Lung (tissue), 12 donors: ENCODE results near the gene GET3. TPM values are rescaled to one million over a fixed set of nuclear protein-coding genes. Genes with fewer than 3 reads are reported as not detected.

Experiments
- ATAC-seq: fragments of 200-7000 bp; cut with Tn5 transposase; one replicate; pipeline ENCODE4 v1.9.1; 2020; ENCODE audit warnings: moderate number of reproducible peaks; ENCODE audit not compliant: insufficient read depth, low FRiP score
- DNase-seq, 3 donors: peaks; one replicate each; pipeline ENCODE4 v3.0.0-alpha.2; 2013 to 2017
- H3K27ac ChIP-seq, 2 donors: one replicate each; pipeline ENCODE4 v1.5.1; 2013; ENCODE audit warnings: mild to moderate bottlenecking in 2 of 2, moderate library complexity in 2 of 2, control low read depth in 1 of 2, inconsistent platforms in 1 of 2, low read depth in 1 of 2, low read length in 1 of 2
- H3K27me3 ChIP-seq, 3 donors: one replicate each; pipeline ENCODE4 v1.5.1; 2013; ENCODE audit warnings: low read length in 2 of 3; ENCODE audit not compliant: control insufficient read depth in 3 of 3, insufficient read depth in 3 of 3
- H3K36me3 ChIP-seq, 4 donors: one replicate each; pipeline ENCODE4 v1.5.1; 2013; ENCODE audit warnings: low read length in 4 of 4, mild to moderate bottlenecking in 1 of 4, moderate library complexity in 1 of 4; ENCODE audit not compliant: control insufficient read depth in 4 of 4, insufficient read depth in 4 of 4
- H3K4me1 ChIP-seq, 5 donors: one replicate each; pipeline ENCODE4 v1.5.1; 2013; ENCODE audit warnings: low read length in 5 of 5, mild to moderate bottlenecking in 2 of 5, moderate library complexity in 1 of 5; ENCODE audit not compliant: control insufficient read depth in 5 of 5, insufficient read depth in 5 of 5
- H3K4me3 ChIP-seq: one replicate; pipeline ENCODE4 v1.5.1; 2013; ENCODE audit warnings: mild to moderate bottlenecking, control low read depth, moderate library complexity
- H3K9ac ChIP-seq, 2 donors: one replicate each; pipeline ENCODE4 v1.5.1; 2013; ENCODE audit warnings: low read length in 2 of 2, control low read depth in 1 of 2; ENCODE audit not compliant: insufficient read depth in 1 of 2
- H3K9me3 ChIP-seq, 4 donors: one replicate each; pipeline ENCODE4 v1.5.1; 2013; ENCODE audit warnings: low read length in 3 of 4, mild to moderate bottlenecking in 1 of 4, moderate library complexity in 1 of 4; ENCODE audit not compliant: control insufficient read depth in 4 of 4, insufficient read depth in 3 of 4
- WGBS, 2 donors: extraction: QIAGEN DNeasy Blood & Tissue Kit; methylation state at CpG; one replicate each; pipeline ENCODE4 v1.1.7; 2013; 5-methylcytosine and 5-hydroxymethylcytosine counted together
- polyA plus RNA-seq, 2 donors: library from polyadenylated mRNA; stranded (reverse); fragments of 200-250 nt; gene quantifications; one replicate each; pipeline ENCODE4 v1.2.1, GENCODE V29; 2013
- total RNA-seq, 2 donors: library from RNA; depleted of rRNA in 1 of 2; stranded (reverse); fragments of >200 nt in 1 of 2; gene quantifications; one replicate each; pipeline ENCODE4 v1.2.1, GENCODE V29; 2014 to 2021
- TF ChIP-seq, protein P1 (sequence below): IDR thresholded peaks from 2 replicates; pipeline ENCODE4 v1.5.1; 2012; ENCODE audit warnings: mild to moderate bottlenecking; ENCODE audit errors: control extremely low read depth, extremely low read depth
- donor health status: control.
- donor health status: control.
- donor health status: Bipolar disorder and iron deficiency.
- donor health status: healthy.
- donor health status: DM: yes; HTN: yes; CAD: no.

GET3 gene
- total and polyA plus RNA-seq, 4 donors = 33.4 to 112 (median 76.9) TPM

DNA sequence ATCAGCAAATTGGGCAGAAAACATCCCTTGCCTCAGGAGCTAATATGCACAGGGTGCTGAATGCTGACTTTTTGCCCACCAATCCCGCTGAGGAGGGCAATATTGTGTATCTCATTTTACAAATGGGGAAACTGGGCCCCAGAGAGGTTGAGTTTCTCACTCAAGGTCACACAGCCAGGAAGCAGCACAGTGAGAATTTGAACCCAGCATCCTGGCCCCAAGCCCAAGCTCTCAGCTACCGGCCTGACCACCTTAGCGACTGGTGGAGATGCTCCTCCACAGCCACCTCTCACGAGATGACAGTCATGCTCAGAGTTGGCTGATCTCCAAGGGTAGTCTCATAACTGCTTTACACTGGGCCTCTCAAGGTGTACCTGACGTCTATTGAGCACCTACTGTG is 44.3 kb upstream of the GET3 start:
- Histone ChIP-seq H3K4me1 (peaks cover 0 to 9% (median 3%) of the 10 kb centered on the region in 5 donors), H3K4me3 (no peak overlapping the region), H3K9ac (no peak overlapping the region), H3K9me3 (no peaks in the 10 kb centered on the region), H3K36me3 (peaks cover 0 to 8% (median 1%) of the 10 kb centered on the region in 4 donors), H3K27me3 (no peaks in the 10 kb centered on the region), H3K27ac (no peak overlapping the region)
- 88% methylated on average over 5 of the region's 5 CpGs for WGBS, 2 donors
- TF ChIP-seq, protein P1, sequence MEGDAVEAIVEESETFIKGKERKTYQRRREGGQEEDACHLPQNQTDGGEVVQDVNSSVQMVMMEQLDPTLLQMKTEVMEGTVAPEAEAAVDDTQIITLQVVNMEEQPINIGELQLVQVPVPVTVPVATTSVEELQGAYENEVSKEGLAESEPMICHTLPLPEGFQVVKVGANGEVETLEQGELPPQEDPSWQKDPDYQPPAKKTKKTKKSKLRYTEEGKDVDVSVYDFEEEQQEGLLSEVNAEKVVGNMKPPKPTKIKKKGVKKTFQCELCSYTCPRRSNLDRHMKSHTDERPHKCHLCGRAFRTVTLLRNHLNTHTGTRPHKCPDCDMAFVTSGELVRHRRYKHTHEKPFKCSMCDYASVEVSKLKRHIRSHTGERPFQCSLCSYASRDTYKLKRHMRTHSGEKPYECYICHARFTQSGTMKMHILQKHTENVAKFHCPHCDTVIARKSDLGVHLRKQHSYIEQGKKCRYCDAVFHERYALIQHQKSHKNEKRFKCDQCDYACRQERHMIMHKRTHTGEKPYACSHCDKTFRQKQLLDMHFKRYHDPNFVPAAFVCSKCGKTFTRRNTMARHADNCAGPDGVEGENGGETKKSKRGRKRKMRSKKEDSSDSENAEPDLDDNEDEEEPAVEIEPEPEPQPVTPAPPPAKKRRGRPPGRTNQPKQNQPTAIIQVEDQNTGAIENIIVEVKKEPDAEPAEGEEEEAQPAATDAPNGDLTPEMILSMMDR = no peak
- DNase-seq (no peak), ATAC-seq (no peak)

DNA sequence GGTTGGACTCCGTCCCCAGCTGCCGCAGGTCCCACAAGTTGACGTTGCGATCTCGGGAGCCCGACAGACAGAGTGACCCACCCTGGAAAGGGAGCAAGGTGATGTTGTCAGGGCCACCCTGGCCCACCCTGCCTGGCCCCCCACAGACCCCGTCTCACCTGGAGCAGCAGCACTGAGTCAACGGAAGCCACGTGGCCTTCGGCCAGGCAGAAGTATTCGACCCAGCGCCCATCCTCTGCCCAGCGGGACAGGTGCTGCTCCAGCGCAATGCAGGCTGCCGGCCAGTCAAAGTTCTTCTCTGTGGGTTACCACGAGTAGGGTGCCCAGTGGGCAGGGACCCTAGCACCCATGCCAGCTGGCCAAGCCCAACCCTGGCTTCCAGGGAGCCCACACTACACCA is 42.7 kb upstream of the GET3 start:
- WGBS, 2 donors = 90 to 94% methylated on average over 16 of the region's 16 CpGs
- Histone ChIP-seq H3K36me3 (peaks cover 0 to 8% (median 3%) of the 10 kb centered on the region in 4 donors), H3K27ac (no peak overlapping the region), H3K4me1 (peaks cover 0 to 9% (median 3%) of the 10 kb centered on the region in 5 donors), H3K9me3 (no peaks in the 10 kb centered on the region), H3K27me3 (no peaks in the 10 kb centered on the region), H3K9ac (no peak overlapping the region), H3K4me3 (no peak overlapping the region)
- TF ChIP-seq, protein P1 = no peak
- no peak for ATAC-seq
- no peak for DNase-seq

DNA sequence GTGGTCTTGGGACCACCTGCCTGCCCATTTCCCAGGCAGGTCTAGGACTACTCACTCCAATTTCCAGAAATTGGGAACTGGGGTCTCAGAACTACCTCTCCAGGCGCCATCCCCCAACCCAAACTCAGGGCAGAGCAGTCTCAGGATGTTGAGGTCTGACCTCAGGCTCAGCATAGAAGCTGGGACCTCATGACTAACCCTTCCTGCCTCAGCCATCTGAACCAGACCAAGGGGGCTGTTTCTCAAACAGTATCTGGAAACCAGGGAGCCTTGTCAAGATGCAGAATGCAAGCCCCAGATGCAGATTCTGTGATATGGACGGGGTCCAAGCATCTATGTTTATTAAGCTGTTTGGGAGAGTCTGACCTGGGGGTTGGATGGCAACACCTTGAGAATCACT is 42.2 kb upstream of the GET3 start:
- WGBS, 2 donors = 74 to 83% methylated on average over 2 of the region's 2 CpGs
- peaks cover 0 to 9% (median 3%) of the 10 kb centered on the region in 5 donors for H3K4me1 ChIP-seq

More for the DNA sequence above, 42.2 kb upstream of the GET3 start:
- Histone ChIP-seq H3K27me3 (no peaks in the 10 kb centered on the region), H3K9ac (no peak overlapping the region), H3K27ac (no peak overlapping the region), H3K4me3 (no peak overlapping the region), H3K36me3 (peaks cover 0 to 10% (median 3%) of the 10 kb centered on the region in 4 donors), H3K9me3 (no peaks in the 10 kb centered on the region)
- DNase-seq (no peak), ATAC-seq (no peak)
- TF ChIP-seq, protein P1 = no peak
